NCI-H526 treated with DMSO at 0.1 percent for 48 hours (cell line): Measurements from ENCODE around the gene MPEG1.

ENCODE experiments used
- DNase-seq: peaks from one replicate; lab custom pipeline; 2025; lab: John Stamatoyannopoulos, UW

Gene MPEG1, protein sequence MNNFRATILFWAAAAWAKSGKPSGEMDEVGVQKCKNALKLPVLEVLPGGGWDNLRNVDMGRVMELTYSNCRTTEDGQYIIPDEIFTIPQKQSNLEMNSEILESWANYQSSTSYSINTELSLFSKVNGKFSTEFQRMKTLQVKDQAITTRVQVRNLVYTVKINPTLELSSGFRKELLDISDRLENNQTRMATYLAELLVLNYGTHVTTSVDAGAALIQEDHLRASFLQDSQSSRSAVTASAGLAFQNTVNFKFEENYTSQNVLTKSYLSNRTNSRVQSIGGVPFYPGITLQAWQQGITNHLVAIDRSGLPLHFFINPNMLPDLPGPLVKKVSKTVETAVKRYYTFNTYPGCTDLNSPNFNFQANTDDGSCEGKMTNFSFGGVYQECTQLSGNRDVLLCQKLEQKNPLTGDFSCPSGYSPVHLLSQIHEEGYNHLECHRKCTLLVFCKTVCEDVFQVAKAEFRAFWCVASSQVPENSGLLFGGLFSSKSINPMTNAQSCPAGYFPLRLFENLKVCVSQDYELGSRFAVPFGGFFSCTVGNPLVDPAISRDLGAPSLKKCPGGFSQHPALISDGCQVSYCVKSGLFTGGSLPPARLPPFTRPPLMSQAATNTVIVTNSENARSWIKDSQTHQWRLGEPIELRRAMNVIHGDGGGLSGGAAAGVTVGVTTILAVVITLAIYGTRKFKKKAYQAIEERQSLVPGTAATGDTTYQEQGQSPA

GRCh38 chr11:59212744-59213631 is at the start of gene MPEG1:
MPEG1 (minus strand) TSS chr11:59212927; CDS start chr11:59212865, 62 bp downstream.
- DNase-seq = no peak

GRCh38 chr11:59262177-59262818 is 49.6 kb upstream of the MPEG1 start:
- no peak for DNase-seq

DNA sequence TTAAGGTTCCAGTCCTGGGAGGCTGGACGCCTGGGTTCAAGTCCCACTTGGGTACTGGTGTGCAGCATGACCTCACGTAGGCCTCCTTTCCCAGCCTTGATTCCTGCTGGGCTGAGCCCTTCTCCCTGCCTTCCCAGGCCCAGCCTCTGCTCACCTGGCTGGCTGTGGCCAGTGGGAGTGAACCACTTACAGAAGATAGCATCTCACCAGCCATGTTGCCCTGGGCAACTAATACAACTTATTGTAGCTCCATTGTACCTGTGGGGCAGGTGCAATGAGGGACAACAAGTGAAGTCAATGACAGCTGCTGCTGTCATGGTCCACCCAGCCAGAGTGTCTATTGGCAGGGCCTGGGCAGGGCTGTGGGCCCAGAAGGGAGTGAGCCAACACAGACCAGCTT is 48.4 kb upstream of the MPEG1 start:
- DNase-seq = no peak

DNA sequence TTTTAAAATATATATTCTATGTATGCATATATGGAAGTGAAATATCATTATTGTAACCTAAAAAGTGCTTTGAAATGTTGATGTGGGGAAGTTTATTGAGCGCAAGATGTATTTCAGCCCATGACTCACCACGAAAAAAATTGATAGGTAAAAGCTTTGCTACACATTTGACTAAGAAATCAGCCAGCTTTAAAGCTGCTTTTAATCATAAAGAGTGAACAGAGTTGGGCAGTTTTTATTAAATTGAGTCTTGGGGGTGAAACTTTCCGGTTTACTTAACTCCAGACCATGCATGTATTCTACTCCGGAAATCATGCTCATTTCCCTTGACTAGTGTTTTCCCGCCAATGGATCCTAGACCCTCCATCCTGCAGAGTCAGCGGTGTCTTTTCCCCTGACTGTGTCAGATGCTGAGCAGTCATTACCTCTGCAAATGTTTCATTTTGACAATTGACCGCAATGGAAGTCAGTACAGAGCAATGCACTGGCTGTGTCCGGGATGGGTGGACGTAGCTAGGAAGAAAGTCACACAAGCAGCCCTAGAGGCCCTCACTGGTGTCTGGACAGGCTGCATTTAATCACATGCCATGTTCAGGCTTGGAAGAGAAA is 47.2 kb upstream of the MPEG1 start:
- DNase-seq = no peak

GRCh38 chr11:59259047-59259446 is 46.3 kb upstream of the MPEG1 start:
- no peak for DNase-seq

GRCh38 chr11:59255281-59255680 is 42.6 kb upstream of the MPEG1 start:
- DNase-seq = no peak

DNA sequence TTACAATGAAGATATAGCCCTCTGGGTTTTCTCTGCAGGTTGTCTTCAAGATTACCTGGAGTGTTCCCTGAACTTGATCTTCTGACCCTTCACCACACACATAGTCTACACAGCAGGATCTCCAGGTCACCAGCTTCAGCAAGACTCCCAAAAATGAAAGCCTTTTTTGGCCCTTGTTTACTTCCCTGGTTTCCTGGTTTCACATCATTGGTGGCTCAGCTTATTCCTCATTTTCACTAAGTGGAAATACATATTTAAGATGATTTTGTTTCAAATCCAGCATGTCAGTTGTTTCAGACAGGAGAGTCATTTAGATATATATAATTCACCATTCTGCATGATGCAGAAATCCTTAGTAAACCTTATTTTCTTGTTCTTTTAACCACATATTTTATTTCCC is 41.6 kb upstream of the MPEG1 start:
- DNase-seq = no peak

GRCh38 chr11:59253001-59253400 is 40.3 kb upstream of the MPEG1 start:
- no peak for DNase-seq

- no peak for DNase-seq
Observed at GRCh38 chr11:59249535-59249934, 36.8 kb upstream of the MPEG1 start.

DNA sequence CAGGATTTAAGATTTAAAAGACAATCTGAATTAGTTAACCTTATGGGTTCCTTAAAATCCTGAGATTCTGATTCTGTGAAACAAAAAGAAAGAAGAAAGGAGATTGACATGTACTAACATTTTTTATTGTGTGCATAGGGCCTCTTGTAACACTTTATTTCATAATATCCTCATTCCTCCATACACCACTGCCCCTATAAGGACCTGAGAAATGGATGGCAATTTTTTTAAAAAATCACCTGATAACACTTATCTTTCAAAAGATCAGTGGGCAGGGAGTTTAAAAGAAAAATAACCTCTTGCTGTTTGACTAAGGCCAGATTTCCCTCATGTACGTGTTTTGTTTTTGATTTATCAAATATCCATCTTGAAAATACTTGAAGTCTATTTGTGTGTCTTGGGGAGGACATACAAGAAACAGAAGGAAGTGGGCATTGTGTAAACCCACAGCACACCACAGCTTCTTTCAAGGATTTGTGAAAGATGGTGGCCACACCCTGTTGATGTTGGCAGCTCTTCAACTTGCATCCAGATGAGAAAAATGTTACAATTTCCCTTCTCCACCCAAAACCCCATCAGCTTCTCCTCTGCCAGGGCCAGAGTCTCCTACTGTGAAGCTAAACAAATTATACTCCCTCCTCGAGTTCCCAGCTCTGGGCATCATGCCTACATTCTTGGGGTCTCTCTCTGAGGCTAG is 35.0 kb upstream of the MPEG1 start:
- no peak for DNase-seq

DNA sequence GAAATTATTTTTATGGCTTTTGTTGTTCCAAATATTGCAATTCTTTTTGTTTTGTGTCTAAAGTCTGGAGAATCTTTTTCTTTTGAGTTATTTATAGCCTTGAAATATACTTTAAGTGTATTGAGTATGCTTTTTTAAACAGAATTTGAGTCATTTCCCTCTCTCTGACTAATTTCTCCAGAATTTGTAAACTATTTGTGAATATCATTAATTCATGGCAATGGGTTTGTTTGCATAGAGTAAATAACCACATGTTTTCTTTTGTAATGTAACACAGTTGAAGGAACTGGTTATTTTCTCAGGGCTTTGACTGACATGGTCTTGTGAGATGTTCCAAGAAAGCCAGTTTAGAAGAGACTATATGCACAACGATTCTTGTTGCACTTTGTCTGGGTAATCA is 30.9 kb upstream of the MPEG1 start:
- DNase-seq = no peak

DNA sequence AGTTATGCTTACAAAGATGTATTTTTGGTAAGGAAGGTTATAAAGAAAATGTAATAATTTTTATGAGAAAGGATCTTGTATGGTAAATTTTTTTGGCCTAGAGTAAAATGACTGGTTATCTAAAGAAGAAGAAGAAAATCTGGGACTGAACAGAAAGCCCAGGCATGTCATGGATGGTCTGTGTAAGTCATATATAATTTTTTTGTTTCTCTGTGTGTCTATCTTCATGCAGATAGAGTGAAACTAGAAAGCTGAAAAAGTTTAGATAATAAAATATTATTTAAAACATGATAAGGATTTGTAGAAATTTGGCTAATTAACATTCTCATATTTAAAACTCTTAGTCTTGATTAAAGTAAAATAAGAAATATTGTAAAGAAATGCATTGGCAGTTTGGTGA is 27.6 kb upstream of the MPEG1 start:
- no peak for DNase-seq

DNA sequence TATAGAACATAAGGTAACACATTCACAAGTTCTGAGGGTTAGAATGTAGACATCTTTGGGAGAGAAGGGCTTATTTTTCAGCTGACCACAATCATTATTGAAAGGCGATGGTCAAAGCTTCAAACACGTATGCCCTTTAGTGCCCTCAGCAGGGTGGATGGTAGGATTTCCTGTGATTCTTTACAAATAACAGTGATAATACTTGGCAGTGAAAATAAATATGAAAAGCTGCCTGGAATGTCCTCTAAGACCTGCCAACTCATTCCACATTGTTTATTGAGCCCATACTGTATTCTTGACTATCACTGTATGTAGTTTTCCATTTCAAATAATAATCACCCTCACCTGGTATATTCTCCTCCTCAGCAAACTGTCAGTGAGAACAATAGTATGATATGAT is 13.7 kb upstream of the MPEG1 start:
- DNase-seq = no peak

- DNase-seq = no peak
Observed at GRCh38 chr11:59225017-59225416, 12.3 kb upstream of the MPEG1 start.

GRCh38 chr11:59224351-59224928 is 11.7 kb upstream of the MPEG1 start:
- DNase-seq = no peak

DNA sequence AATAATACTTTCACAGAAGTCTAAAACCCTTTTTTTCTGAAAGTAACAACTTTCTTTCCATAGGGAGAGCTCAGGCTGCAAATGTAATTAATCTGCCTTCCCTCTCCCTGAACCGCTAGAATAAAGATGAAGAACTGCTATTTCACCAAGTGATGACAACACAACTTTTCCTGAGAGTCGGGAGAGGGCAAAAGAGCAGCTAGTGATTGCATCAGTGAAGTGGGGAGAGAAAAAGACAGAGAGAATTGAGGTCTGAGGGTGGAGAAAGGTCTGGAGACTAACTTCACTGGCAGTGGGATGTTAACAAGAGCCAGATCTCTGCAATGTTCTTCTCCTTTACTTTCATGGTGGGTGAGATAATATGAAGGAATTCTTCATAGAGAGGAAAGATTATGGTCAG is 10.9 kb upstream of the MPEG1 start:
- no peak for DNase-seq

DNA sequence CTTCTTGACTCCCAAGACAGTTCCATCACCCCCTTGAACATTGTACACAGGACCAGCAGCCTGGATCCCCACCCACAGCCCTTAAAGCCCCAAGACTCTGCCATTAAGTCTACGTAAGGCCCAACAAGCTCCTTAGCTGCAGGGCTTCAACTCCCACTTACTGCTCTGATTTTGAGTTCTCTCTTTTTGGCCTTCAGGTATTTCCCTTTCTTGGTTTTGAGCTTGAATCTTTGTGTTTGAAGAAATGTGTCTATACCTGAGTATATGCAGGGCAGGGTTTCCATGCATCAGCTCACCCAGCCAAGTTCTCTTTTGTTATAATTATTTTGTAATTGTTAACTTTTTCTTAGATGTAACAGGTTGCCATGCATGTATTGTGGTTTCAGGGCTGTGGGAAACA is 10.4 kb upstream of the MPEG1 start:
- no peak for DNase-seq

GRCh38 chr11:59222464-59223060 is 9.8 kb upstream of the MPEG1 start:
- DNase-seq = no peak

DNA sequence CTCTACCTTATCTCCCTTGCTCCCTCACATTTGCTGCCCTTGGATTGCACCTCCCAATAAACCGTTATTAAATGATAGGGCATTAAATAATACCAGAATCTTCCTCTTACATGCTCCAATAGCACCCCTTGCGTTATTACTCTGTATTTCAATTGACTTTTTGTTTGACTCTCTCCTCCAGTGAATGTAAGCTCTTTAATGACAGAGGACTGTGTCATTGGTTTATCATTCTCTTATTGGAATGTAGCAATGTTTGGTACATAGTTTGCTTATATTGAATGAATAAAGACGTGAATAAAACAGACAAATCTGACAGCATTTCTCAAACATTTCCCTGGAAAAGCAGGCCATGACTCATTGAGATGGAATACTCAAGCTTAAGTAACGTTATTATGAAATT is 8.7 kb upstream of the MPEG1 start:
- no peak for DNase-seq

GRCh38 chr11:59219836-59220235 is 7.1 kb upstream of the MPEG1 start:
- no peak for DNase-seq
